Esophagus muscularis mucosa (tissue), 4 donors: ENCODE measurements around the gene UBE2M. TPM values are rescaled to one million over a fixed set of nuclear protein-coding genes. Genes with fewer than 3 reads are reported as not detected.

Experiments
- DNase-seq: peaks from one replicate; pipeline ENCODE4 v3.0.0-alpha.2; 2017; ENCODE audit errors: extremely low spot score
- H3K27ac ChIP-seq, 4 donors: fragments of 200-600 bp; sonication (generic); replicated peaks in 1 of 4; 1 replicate in 3 of 4; 2 replicates in 1 of 4; pipeline ENCODE4 v1.5.1; 2016 to 2019; ENCODE audit warnings: mild to moderate bottlenecking in 1 of 4
- H3K27me3 ChIP-seq, 4 donors: fragments of 200-600 bp; sonication (generic); one replicate each; pipeline versions ENCODE4 v1.5.1 to v1.6.0; 2016 to 2019
- H3K36me3 ChIP-seq, 4 donors: fragments of 200-600 bp; sonication (generic); one replicate each; pipeline ENCODE4 v1.5.1; 2016 to 2019
- H3K4me1 ChIP-seq, 4 donors: fragments of 200-600 bp; sonication (generic); one replicate each; pipeline ENCODE4 v1.5.1; 2016 to 2019
- H3K4me3 ChIP-seq, 4 donors: fragments of 200-600 bp; sonication (generic); 1 replicate in 2 of 4; 2 replicates in 2 of 4; pipeline ENCODE4 v1.5.1; 2016 to 2019; ENCODE audit warnings: mild to moderate bottlenecking in 4 of 4, moderate library complexity in 1 of 4
- H3K9me3 ChIP-seq, 4 donors: fragments of 200-600 bp; sonication (generic); 1 replicate in 3 of 4; 2 replicates in 1 of 4; pipeline ENCODE4 v1.5.1; 2016 to 2019
- EP300 ChIP-seq: sonication (generic); formaldehyde crosslinking; IDR thresholded peaks from one replicate; pipeline ENCODE4 v1.6.1; 2017; ENCODE audit warnings: antibody characterized with exemption
- POLR2A ChIP-seq: fragments of 450-650 bp; IDR thresholded peaks from one replicate; pipeline ENCODE4 v1.6.1; 2017; ENCODE audit warnings: antibody characterized with exemption, moderate library complexity, mild to moderate bottlenecking, low read depth
- POLR2AphosphoS5 ChIP-seq, 2 donors: sonication (generic); formaldehyde crosslinking; IDR thresholded peaks; one replicate each; pipeline ENCODE4 v1.6.1; 2017; ENCODE audit warnings: antibody characterized with exemption in 2 of 2
- WGBS: methylation state at CpG from one replicate; pipeline ENCODE4 v1.1.5; 2018; 5-methylcytosine and 5-hydroxymethylcytosine counted together
- intact Hi-C: fragments of 100-400 bp; cut with DNase I; formaldehyde crosslinking; loops from one replicate; pipeline ENCODE4 v1.15.1; 2023
- total RNA-seq, 4 donors: library from RNA; depleted of rRNA; stranded (reverse); fragments of >200 nt; gene quantifications; one replicate each; pipeline versions ENCODE4 v1.1.0 to v1.2.1, GENCODE V29; 2016
- TF ChIP-seq, protein P1 (sequence below), 3 experiments: fragments of 200-600 bp in 2 of 3; fragments of 450-650 bp in 1 of 3; sonication (generic) in 2 of 3; IDR thresholded peaks; one replicate each; pipeline ENCODE4 v1.5.1; 2017 to 2019; ENCODE audit warnings: antibody characterized with exemption in 3 of 3, mild to moderate bottlenecking in 2 of 3, moderate library complexity in 1 of 3

The UBE2M gene
- total RNA-seq, 4 donors from 2014 or later: 36.1 to 54.9 (median 45.8) TPM

DNA sequence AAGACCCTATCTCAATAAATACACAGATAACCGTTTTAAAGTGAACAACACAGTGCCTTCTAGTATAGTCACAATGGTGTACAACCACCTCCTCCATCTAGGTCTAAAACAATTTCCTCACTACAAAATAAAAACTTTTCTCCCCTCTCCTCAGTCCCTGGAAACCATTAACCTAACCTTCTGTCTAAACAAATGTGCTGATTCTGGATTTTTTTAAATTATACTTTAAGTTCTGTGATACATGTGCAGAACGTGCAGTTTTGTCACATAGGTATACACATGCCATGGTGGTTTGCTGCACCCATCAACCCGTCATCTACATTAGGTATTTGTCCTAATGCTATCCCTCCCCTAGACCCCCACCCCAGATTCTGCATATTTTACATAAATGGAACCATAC lies 29.0 kb downstream of the UBE2M start:
- TF ChIP-seq EP300 (no peak), POLR2AphosphoS5 (IDR thresholded peaks at IDR 0.05) (no peak), POLR2A (no peak)
- TF ChIP-seq, protein P1, sequence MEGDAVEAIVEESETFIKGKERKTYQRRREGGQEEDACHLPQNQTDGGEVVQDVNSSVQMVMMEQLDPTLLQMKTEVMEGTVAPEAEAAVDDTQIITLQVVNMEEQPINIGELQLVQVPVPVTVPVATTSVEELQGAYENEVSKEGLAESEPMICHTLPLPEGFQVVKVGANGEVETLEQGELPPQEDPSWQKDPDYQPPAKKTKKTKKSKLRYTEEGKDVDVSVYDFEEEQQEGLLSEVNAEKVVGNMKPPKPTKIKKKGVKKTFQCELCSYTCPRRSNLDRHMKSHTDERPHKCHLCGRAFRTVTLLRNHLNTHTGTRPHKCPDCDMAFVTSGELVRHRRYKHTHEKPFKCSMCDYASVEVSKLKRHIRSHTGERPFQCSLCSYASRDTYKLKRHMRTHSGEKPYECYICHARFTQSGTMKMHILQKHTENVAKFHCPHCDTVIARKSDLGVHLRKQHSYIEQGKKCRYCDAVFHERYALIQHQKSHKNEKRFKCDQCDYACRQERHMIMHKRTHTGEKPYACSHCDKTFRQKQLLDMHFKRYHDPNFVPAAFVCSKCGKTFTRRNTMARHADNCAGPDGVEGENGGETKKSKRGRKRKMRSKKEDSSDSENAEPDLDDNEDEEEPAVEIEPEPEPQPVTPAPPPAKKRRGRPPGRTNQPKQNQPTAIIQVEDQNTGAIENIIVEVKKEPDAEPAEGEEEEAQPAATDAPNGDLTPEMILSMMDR (IDR thresholded peaks at IDR 0.05): no peak
- Histone ChIP-seq H3K27ac (no peak overlapping the region), H3K9me3 (no peaks in the 10 kb centered on the region), H3K27me3 (peaks cover 0 to 28% (median 0%) of the 10 kb centered on the region in 4 donors), H3K36me3 (no peaks in the 10 kb centered on the region), H3K4me1 (no peaks in the 10 kb centered on the region), H3K4me3 (no peak overlapping the region)
- WGBS: 75% methylated on average over 3 of the region's 3 CpGs
- DNase-seq: no peak
- intact Hi-C loops: no loop called here

DNA sequence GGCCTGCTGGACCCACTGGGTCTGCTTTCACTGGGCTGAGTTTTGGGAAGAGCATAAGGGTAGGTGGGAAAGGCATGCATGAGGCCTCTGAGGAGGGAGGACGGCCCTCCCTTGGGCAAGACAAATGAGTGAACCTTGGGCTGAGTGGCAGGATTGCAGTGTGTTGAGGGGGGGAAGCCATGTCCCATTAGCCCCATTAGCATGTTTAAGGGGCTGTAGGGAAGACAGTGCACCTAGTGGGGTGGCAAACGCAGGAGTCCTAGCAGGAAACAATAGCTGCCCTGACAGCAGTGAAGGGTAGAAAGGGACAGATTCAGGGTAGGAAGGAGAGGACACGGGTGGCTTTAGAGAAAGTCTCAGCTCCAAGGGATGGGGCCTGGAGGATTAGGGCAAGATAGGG lies 35.7 kb downstream of the UBE2M start:
- 92% methylated on average over 3 of the region's 3 CpGs for WGBS
- H3K4me3 ChIP-seq: no peak overlapping the region
- H3K27ac ChIP-seq: no peak overlapping the region
- TF ChIP-seq POLR2AphosphoS5 (IDR thresholded peaks at IDR 0.05) (no peak), POLR2A (no peak), EP300 (no peak)
- TF ChIP-seq, protein P1 (IDR thresholded peaks at IDR 0.05): no peak
- intact Hi-C loops: no loop called here
- DNase-seq: no peak
- H3K4me1 ChIP-seq: peaks cover 18 to 25% (median 24%) of the 10 kb centered on the region in 4 donors
- H3K36me3 ChIP-seq: peaks cover 0 to under 1% (median 0%) of the 10 kb centered on the region in 4 donors
- H3K27me3 ChIP-seq: no peaks in the 10 kb centered on the region
- H3K9me3 ChIP-seq: no peaks in the 10 kb centered on the region

DNA sequence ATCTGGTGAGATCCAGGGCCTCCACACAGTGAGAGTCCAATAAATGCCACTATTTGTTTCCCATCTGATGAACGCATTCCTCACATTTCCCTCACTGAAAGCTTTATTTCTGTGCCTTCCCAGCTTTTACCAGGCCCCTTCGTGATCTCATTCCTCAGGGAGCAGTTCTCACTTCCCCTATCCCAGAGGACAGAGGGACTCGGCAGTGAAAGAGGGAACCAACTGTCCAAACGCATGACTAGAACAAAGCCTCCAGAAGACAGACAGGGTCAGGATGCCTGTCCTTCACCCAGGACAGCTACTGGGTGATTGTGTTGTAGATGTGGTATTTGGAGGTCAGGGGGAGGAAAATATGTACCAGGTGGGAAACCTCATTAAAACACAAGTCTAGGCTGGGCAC lies 36.8 kb downstream of the UBE2M start:
- DNase-seq: no peak
- TF ChIP-seq, protein P1 (IDR thresholded peaks at IDR 0.05): no peak
- TF ChIP-seq EP300 (no peak), POLR2A (no peak), POLR2AphosphoS5 (IDR thresholded peaks at IDR 0.05) (no peak)
- peaks cover 25 to 36% (median 35%) of the 10 kb centered on the region in 4 donors for H3K4me1 ChIP-seq
- no peaks in the 10 kb centered on the region for H3K27me3 ChIP-seq
- H3K9me3 ChIP-seq: no peaks in the 10 kb centered on the region
- intact Hi-C loops: no loop called here
- 78% methylated on average over 4 of the region's 4 CpGs for WGBS
- H3K36me3 ChIP-seq: peaks cover 7 to 11% (median 9%) of the 10 kb centered on the region in 4 donors
- no peak overlapping the region for H3K4me3 ChIP-seq
- no peak overlapping the region for H3K27ac ChIP-seq

DNA sequence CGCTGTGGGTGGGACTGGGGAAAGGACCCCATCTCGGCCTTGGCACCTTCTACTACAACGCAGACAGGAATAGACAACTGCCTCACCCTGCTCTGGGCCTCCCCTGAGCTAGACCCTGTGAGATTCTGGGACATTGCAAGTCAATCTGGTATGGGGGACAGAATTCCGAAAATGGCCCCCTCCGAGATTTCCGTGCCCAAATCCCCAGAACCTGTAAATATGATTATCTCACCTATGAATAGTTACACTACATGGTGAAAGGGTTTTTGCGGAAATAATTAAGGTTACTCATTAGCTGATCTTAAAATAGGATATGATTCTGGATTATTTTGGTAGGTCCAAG lies 38.2 kb downstream of the UBE2M start:
- Histone ChIP-seq H3K4me3 (peak overlapping the region; percentile 76 to 96 (median 82)), H3K27me3 (no peaks in the 10 kb centered on the region), H3K36me3 (peaks cover 15 to 25% (median 23%) of the 10 kb centered on the region in 4 donors), H3K9me3 (no peaks in the 10 kb centered on the region), H3K27ac (peak overlapping the region; percentile 91 to 99 (median 95)), H3K4me1 (peaks cover 36 to 50% (median 49%) of the 10 kb centered on the region in 4 donors)
- TF ChIP-seq, protein P1 (IDR thresholded peaks at IDR 0.05): no peak
- no peak for DNase-seq
- intact Hi-C loops: no loop called here
- 9% methylated on average over 7 of the region's 7 CpGs for WGBS
